ENCODE results near the gene NUP133. TPM values are rescaled to one million over a fixed set of nuclear protein-coding genes. Genes with fewer than 3 reads are reported as not detected.

NUP133 gene
- total RNA-seq, 1 experiment from 2014 or later: 67.8 TPM

GRCh38 chr1:229550812-229551567 is 42.8 kb upstream of the NUP133 start:
- Mint-ChIP-seq H3K36me3 (no peaks in the 10 kb centered on the region), H3K27ac (no peak overlapping the region; the same call in 1 of the 2 replicates), H3K4me3 (no peak overlapping the region), H3K27me3 (ENCODE audit: low read depth) (no peaks in the 10 kb centered on the region), H3K4me1 (peaks cover 11% of the 10 kb centered on the region), H3K9me3 (no peaks in the 10 kb centered on the region)
- DNase-seq (ENCODE audit: low spot score): no peak
- TF ChIP-seq ERG (CRISPR knock-in tag; IDR thresholded peaks at IDR 0.05): no peak
- TF ChIP-seq ARID4B (CRISPR knock-in tag; IDR thresholded peaks at IDR 0.05; ENCODE audit: borderline replicate concordance): no peak
- no peak for TF ChIP-seq HMGXB4 (CRISPR knock-in tag; IDR thresholded peaks at IDR 0.05)
- TF ChIP-seq STAT6 (CRISPR knock-in tag; conservative IDR thresholded peaks at IDR 0.05; ENCODE audit: low read depth): no peak
- no peak for TF ChIP-seq CTCF (IDR thresholded peaks at IDR 0.05)
- no peak for TF ChIP-seq RORB (CRISPR knock-in tag; IDR thresholded peaks at IDR 0.05)
- no peak for TF ChIP-seq AFF4 (CRISPR knock-in tag; IDR thresholded peaks at IDR 0.05; ENCODE audit: borderline replicate concordance)
- no peak for TF ChIP-seq RELA (CRISPR knock-in tag; IDR thresholded peaks at IDR 0.05; ENCODE audit: borderline replicate concordance)
- no peak for TF ChIP-seq AR (CRISPR knock-in tag; IDR thresholded peaks at IDR 0.05)
- no peak for TF ChIP-seq ZNF671 (CRISPR knock-in tag; IDR thresholded peaks at IDR 0.05)
- no peak for TF ChIP-seq USF2 (CRISPR knock-in tag; IDR thresholded peaks at IDR 0.05)
- ATAC-seq: no peak
- CTCF ChIA-PET: no interaction called here
- POLR2A ChIA-PET: no interaction called here
